ENCODE data around the gene VEGFA.

Gene VEGFA

DNA sequence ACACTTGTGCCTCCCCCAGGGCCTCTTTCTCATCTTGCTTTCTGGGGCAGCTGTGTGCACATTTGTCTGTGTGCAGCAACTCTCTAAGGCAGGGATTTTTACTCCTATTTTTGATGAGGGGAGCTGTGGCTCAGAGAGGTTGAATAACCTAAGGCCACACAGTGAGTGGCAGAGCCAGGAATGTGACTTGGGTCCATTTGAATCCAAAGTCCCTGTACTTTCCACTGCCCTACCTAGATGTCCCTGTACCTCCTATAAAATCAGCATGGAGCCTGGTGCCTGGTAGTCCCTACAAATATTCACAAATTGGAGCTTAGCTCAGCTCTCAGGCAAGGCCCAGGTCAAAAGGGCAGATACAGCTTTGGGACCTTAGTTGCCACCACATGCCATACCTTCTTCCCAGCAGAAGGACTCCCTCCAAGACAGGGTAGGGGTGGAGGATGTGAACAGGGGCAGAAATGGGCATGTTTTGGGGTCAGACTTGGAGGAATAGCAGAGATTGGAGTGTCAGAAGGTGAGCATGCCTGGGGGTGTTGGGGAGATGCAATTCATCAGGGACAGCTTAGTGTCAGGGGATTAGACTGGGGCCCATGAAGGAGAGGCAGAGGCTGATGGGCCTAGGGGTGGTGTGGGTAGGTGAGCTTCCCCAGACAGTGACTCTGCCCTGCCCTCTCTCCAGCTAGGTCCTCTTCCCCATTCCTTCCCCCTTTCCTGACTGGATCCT is 4.1 kb upstream of the VEGFA start:
- Histone ChIP-seq H3K36me3 (no peaks in the 10 kb centered on the region), H3K27me3 (peaks cover 74% of the 10 kb centered on the region), H3K9me3 (no peaks in the 10 kb centered on the region), H3K4me3 (ENCODE audit: low read depth in 1 of 2, low read length in 1 of 2) (no peak overlapping the region), H3K27ac (no peak overlapping the region), H3K4me1 (ENCODE audit: control insufficient read depth in 1 of 2, insufficient read depth in 1 of 2, low read depth in 1 of 2, low read length in 1 of 2) (peaks cover 8 to 13% of the 10 kb centered on the region in 2 experiments)
- TF ChIP-seq, protein P1, sequence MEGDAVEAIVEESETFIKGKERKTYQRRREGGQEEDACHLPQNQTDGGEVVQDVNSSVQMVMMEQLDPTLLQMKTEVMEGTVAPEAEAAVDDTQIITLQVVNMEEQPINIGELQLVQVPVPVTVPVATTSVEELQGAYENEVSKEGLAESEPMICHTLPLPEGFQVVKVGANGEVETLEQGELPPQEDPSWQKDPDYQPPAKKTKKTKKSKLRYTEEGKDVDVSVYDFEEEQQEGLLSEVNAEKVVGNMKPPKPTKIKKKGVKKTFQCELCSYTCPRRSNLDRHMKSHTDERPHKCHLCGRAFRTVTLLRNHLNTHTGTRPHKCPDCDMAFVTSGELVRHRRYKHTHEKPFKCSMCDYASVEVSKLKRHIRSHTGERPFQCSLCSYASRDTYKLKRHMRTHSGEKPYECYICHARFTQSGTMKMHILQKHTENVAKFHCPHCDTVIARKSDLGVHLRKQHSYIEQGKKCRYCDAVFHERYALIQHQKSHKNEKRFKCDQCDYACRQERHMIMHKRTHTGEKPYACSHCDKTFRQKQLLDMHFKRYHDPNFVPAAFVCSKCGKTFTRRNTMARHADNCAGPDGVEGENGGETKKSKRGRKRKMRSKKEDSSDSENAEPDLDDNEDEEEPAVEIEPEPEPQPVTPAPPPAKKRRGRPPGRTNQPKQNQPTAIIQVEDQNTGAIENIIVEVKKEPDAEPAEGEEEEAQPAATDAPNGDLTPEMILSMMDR (IDR thresholded peaks at IDR 0.05) = no peak

DNA sequence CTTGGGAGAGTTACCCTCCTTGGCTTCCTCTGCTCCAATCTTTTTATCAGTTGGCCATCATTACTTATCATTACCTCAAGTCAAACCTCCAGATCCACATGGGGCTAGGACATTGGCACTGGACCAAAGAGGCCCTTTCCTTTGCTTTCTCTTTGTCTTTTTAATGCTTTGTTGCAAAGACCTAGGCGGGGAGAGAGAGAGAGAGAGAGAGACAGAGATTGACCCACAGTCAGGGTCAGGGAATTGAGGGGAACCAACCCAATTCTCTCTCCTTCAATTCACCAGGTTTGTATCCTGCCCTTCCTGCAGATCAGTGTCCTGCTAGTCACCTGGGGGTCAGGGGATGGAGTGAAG is 3.5 kb upstream of the VEGFA start:
- peaks cover 8 to 18% of the 10 kb centered on the region in 2 experiments for H3K4me1 ChIP-seq (ENCODE audit: control insufficient read depth in 1 of 2, insufficient read depth in 1 of 2, low read depth in 1 of 2, low read length in 1 of 2)

DNA sequence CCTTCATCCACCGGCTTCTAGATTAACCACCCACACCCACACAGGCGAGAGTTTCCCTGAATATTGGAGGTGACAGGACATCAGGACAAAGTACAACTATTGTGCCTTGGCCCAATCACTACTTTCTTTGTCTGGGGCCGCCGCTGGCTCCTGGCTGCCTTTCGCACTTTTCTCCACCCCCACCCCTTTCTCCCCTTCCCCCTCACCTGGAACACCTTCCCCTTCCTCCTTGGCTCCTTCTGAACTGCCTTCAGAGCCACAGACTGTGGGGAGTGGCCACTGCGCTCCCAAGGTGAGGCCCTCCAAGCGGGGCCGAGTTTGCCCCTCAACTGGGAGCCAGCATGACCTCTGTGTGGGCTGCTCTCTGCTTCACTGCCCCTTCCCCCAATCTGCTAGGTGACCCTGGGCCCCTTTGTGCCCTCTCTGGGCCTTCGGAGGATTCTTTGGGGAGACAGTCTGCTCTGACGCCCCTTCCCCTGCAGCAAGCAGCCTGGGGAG is 3.0 kb upstream of the VEGFA start:
- no peak overlapping the region for H3K4me3 ChIP-seq (ENCODE audit: low read depth in 1 of 2, low read length in 1 of 2)
- TF ChIP-seq, protein P1 (IDR thresholded peaks at IDR 0.05) = no peak
- H3K9me3 ChIP-seq = no peaks in the 10 kb centered on the region
- no peak overlapping the region for H3K27ac ChIP-seq
- peaks cover 64% of the 10 kb centered on the region for H3K27me3 ChIP-seq
- H3K4me1 ChIP-seq (ENCODE audit: control insufficient read depth in 1 of 2, insufficient read depth in 1 of 2, low read depth in 1 of 2, low read length in 1 of 2) = peaks cover 11 to 23% of the 10 kb centered on the region in 2 experiments
- H3K36me3 ChIP-seq = no peaks in the 10 kb centered on the region

More for the DNA sequence above, 3.5 kb upstream of the VEGFA start:
- H3K27ac ChIP-seq = no peak overlapping the region
- no peaks in the 10 kb centered on the region for H3K36me3 ChIP-seq
- peaks cover 69% of the 10 kb centered on the region for H3K27me3 ChIP-seq
- no peaks in the 10 kb centered on the region for H3K9me3 ChIP-seq
- TF ChIP-seq, protein P1 (IDR thresholded peaks at IDR 0.05) = no peak
- H3K4me3 ChIP-seq (ENCODE audit: low read depth in 1 of 2, low read length in 1 of 2) = no peak overlapping the region

DNA sequence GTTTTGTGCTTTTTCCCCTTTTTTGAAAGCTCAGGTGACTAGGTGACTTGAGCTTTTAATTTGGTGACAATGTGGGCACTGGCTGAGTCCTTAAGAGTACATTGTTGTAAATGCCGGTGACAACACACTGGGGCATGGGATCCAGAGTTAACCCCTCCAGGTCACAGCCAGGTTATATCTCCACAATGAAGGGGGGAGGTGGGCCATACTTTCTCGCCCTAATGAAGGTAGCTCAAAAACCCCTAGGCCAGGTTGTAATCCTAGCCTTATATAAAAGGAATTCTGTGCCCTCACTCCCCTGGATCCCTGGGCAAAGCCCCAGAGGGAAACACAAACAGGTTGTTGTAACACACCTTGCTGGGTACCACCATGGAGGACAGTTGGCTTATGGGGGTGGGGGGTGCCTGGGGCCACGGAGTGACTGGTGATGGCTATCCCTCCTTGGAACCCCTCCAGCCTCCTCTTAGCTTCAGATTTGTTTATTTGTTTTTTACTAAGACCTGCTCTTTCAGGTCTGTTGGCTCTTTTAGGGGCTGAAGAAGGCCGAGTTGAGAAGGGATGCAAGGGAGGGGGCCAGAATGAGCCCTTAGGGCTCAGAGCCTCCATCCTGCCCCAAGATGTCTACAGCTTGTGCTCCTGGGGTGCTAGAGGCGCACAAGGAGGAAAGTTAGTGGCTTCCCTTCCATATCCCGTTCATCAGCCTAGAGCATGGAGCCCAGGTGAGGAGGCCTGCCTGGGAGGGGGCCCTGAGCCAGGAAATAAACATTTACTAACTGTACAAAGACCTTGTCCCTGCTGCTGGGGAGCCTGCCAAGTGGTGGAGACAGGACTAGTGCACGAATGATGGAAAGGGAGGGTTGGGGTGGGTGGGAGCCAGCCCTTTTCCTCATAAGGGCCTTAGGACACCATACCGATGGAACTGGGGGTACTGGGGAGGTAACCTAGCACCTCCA is 2.2 kb upstream of the VEGFA start:
- Histone ChIP-seq H3K9me3 (no peaks in the 10 kb centered on the region), H3K36me3 (no peaks in the 10 kb centered on the region), H3K27me3 (peaks cover 57% of the 10 kb centered on the region), H3K4me3 (ENCODE audit: low read depth in 1 of 2, low read length in 1 of 2) (no peak overlapping the region), H3K27ac (no peak overlapping the region), H3K4me1 (ENCODE audit: control insufficient read depth in 1 of 2, insufficient read depth in 1 of 2, low read depth in 1 of 2, low read length in 1 of 2) (peaks cover 19 to 31% of the 10 kb centered on the region in 2 experiments)
- TF ChIP-seq, protein P1 (IDR thresholded peaks at IDR 0.05) = no peak

DNA sequence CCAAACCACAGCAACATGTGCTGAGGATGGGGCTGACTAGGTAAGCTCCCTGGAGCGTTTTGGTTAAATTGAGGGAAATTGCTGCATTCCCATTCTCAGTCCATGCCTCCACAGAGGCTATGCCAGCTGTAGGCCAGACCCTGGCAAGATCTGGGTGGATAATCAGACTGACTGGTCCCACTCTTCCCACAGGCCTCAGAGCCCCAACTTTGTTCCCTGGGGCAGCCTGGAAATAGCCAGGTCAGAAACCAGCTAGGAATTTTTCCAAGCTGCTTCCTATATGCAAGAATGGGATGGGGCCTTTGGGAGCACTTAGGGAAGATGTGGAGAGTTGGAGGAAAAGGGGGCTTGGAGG is 1.5 kb upstream of the VEGFA start:
- TF ChIP-seq, protein P1 (IDR thresholded peaks at IDR 0.05) = no peak
- Histone ChIP-seq H3K9me3 (no peaks in the 10 kb centered on the region), H3K27me3 (peaks cover 52% of the 10 kb centered on the region), H3K4me1 (ENCODE audit: control insufficient read depth in 1 of 2, insufficient read depth in 1 of 2, low read depth in 1 of 2, low read length in 1 of 2) (peaks cover 24 to 38% of the 10 kb centered on the region in 2 experiments), H3K4me3 (ENCODE audit: low read depth in 1 of 2, low read length in 1 of 2) (no peak overlapping the region), H3K27ac (no peak overlapping the region), H3K36me3 (no peaks in the 10 kb centered on the region)
